ENCODE results near the gene LSM5.

Gene LSM5

DNA sequence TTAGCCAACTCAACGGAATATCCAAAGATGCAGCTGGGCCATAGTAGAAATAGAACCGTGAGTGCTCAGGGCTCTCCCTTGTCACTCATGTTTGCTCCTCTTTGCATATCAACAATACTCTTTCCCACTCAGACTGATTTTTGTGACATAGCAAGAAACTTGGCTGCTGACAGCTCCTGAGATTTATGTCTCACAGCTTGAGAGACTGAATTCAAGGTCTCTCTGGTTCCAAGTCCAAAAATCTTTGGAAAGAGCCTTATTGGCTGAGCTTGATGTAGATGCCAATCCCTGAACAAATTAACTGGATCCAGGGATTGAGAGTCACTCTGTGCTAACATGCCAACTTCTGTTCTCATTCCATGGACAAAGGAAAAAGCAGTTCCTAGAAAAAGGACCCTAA is 30.4 kb downstream of the LSM5 start:
- Histone ChIP-seq H3K27ac (no peak overlapping the region), H3K36me3 (ENCODE audit: insufficient read depth, low read length) (no peaks in the 10 kb centered on the region), H3K4me3 (no peak overlapping the region), H3K9me3 (ENCODE audit: low read depth, low read length) (no peaks in the 10 kb centered on the region), H3K9ac (ENCODE audit: insufficient read length) (no peak overlapping the region)
- DNase-seq (ENCODE audit: low read depth, low spot score), result no peak
- TF ChIP-seq EZH2 (IDR thresholded peaks at IDR 0.05) (no peak), FOXP2 (optimal IDR thresholded peaks at IDR 0.05; ENCODE audit: control extremely low read depth, extremely low read length, insufficient read depth) (no peak), POLR2AphosphoS5 (IDR thresholded peaks at IDR 0.05; ENCODE audit: borderline replicate concordance, low read depth, low read length) (no peak)

DNA sequence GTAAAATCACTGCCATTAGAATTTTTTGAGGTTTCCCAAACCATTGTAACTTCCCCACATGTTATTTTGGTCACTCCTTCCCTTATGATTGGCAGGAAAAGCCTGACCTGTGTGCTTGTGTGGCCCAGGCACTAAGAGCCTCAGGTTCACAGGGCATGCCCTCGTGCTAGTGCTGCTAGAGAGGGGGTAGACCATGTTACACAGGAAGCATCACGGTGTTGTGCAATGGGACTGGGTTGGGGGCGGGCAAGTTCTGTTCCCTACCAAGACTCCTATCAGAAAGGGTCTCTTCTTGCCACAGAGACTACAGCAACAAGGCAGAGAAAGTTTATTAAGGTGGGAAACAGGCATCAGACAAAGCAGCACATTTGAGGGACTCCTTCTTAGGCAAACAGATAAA is 32.2 kb downstream of the LSM5 start:
- Histone ChIP-seq H3K4me3 (no peak overlapping the region), H3K36me3 (ENCODE audit: insufficient read depth, low read length) (no peaks in the 10 kb centered on the region), H3K9me3 (ENCODE audit: low read depth, low read length) (no peaks in the 10 kb centered on the region), H3K9ac (ENCODE audit: insufficient read length) (no peak overlapping the region), H3K27ac (no peak overlapping the region)
- no peak for TF ChIP-seq EZH2 (IDR thresholded peaks at IDR 0.05)
- no peak for TF ChIP-seq FOXP2 (optimal IDR thresholded peaks at IDR 0.05; ENCODE audit: control extremely low read depth, extremely low read length, insufficient read depth)
- no peak for TF ChIP-seq POLR2AphosphoS5 (IDR thresholded peaks at IDR 0.05; ENCODE audit: borderline replicate concordance, low read depth, low read length)
- no peak for DNase-seq (ENCODE audit: low read depth, low spot score)

DNA sequence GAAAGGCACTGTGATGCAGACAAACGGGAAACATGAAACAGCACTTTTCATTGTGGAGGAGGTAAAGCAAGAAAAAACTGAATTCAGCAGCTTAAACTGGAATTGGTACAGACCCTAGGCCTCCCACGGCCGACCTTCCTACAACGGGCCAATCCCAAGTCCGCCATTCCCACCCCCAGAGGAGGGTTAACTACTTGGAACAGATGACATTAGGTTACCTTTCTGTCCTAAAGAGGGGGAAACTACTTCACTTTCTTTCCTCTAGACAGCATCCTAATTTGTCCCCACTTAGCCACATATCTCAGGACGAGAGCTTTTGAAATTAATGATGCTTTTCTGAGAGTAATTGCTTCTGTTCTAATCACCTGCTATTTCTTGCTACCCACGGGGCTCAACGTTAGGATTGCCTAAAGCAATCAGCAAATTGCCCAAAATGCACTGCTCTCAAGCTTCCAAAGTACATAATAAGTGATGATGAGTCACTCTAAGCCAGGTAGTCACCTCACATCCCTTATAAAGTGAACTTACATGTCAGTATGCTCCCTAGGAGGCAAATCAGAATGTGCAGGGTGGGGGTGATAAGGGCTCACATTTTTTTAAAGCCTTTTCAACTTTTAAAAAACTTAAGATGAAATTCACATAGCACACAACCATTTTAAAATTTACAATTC is 36.7 kb downstream of the LSM5 start:
- no peak overlapping the region for H3K9ac ChIP-seq (ENCODE audit: insufficient read length)
- H3K4me3 ChIP-seq, result no peak overlapping the region
- H3K9me3 ChIP-seq (ENCODE audit: low read depth, low read length), result no peaks in the 10 kb centered on the region
- TF ChIP-seq POLR2AphosphoS5 (IDR thresholded peaks at IDR 0.05; ENCODE audit: borderline replicate concordance, low read depth, low read length) (no peak), EZH2 (IDR thresholded peaks at IDR 0.05) (no peak), FOXP2 (optimal IDR thresholded peaks at IDR 0.05; ENCODE audit: control extremely low read depth, extremely low read length, insufficient read depth) (no peak)
- DNase-seq (ENCODE audit: low read depth, low spot score), result no peak
- no peaks in the 10 kb centered on the region for H3K36me3 ChIP-seq (ENCODE audit: insufficient read depth, low read length)
- no peak overlapping the region for H3K27ac ChIP-seq

DNA sequence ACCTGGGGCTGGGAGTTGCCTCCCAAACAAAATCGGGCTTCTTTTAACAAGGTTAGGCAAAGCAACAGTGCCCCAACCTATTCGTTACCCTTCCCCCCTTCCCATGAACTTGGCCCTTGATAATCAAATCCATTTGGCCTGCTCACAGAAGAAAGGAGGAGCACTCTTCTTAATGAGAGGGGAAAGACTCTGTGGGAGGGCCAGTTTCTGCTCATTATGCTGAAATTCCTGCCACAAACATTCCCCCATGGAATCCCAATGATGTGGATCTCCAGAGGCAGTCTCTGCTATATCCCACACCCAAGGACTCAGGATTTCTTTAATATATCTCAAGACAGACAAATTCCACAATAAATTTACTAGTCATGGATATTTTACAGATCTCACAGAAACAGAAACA is 43.0 kb downstream of the LSM5 start:
- Histone ChIP-seq H3K4me3 (no peak overlapping the region), H3K36me3 (ENCODE audit: insufficient read depth, low read length) (no peaks in the 10 kb centered on the region), H3K9me3 (ENCODE audit: low read depth, low read length) (no peaks in the 10 kb centered on the region), H3K9ac (ENCODE audit: insufficient read length) (no peak overlapping the region), H3K27ac (no peak overlapping the region)
- peak; percentile 6 for DNase-seq (ENCODE audit: low read depth, low spot score)
- TF ChIP-seq EZH2 (IDR thresholded peaks at IDR 0.05) (no peak), POLR2AphosphoS5 (IDR thresholded peaks at IDR 0.05; ENCODE audit: borderline replicate concordance, low read depth, low read length) (no peak), FOXP2 (optimal IDR thresholded peaks at IDR 0.05; ENCODE audit: control extremely low read depth, extremely low read length, insufficient read depth) (no peak)

DNA sequence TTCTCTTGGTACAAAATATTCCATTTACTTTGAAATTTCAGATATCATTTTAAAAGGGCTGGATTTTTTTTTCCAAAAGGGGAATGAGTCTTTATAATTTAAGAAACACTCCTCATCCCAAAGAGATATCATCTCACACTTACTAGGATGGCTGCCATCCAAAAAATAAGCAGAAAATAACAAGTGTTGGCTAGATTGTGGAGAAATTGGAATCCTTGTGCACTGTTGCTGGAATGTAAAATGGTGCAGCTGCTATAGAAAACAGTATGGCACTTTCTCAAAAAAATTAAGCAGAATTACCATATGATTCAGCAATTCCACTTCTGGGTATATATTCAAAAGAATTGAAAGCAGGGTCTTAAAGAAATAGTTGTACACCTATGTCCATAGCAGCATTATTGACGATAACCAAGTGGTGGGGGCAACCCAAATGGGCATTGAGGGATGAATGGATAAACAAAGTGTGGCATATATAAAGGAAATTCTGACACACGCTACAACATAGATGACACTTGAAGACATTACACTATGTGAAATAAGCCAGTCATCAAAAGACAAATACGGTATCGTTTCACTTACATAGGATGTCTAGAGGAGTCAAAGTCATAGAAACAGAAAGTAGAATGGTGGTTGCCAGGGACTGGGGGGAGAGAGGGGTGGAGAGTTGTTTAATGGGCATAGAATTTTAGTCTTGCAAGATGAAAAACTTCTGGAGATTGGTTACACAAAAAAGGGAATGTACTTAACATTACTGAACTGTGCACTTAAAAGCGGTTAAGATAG is 53.8 kb downstream of the LSM5 start:
- Histone ChIP-seq H3K27ac (no peak overlapping the region), H3K9ac (ENCODE audit: insufficient read length) (no peak overlapping the region), H3K36me3 (ENCODE audit: insufficient read depth, low read length) (no peaks in the 10 kb centered on the region), H3K9me3 (ENCODE audit: low read depth, low read length) (no peaks in the 10 kb centered on the region), H3K4me3 (no peak overlapping the region)
- DNase-seq (ENCODE audit: low read depth, low spot score), result no peak
- TF ChIP-seq FOXP2 (optimal IDR thresholded peaks at IDR 0.05; ENCODE audit: control extremely low read depth, extremely low read length, insufficient read depth), result no peak
- no peak for TF ChIP-seq POLR2AphosphoS5 (IDR thresholded peaks at IDR 0.05; ENCODE audit: borderline replicate concordance, low read depth, low read length)
- TF ChIP-seq EZH2 (IDR thresholded peaks at IDR 0.05), result no peak

All from SK-N-MC (cell line).